Measurements from ENCODE around the gene TRIM16.
"Not testable (repeated sequence)": the region's sequence is repeated elsewhere in the genome, so short reads cannot be mapped to it uniquely, and the experiment has no call there.

The TRIM16 gene

GRCh38 chr17:15648386-15648785 lies 35.7 kb downstream of the TRIM16 start:
- H3K4me3 ChIP-seq (replicated peaks; ENCODE audit: low read depth, low read length): no peak overlapping the region
- TF ChIP-seq CTCF (IDR thresholded peaks at IDR 0.05; ENCODE audit: low read length, missing control alignments): no peak
- DNase-seq (ENCODE audit: low read depth): no peak

- peak; percentile 63 for DNase-seq (ENCODE audit: low read depth)
- not testable (repeated sequence) for H3K4me3 ChIP-seq (replicated peaks; ENCODE audit: low read depth, low read length)
These were observed 38.2 kb downstream of the TRIM16 start for GRCh38 chr17:15645942-15646312.

GRCh38 chr17:15645099-15645941 lies 38.8 kb downstream of the TRIM16 start:
- peak; percentile 38 for DNase-seq (ENCODE audit: low read depth)
- not testable (repeated sequence) for H3K4me3 ChIP-seq (replicated peaks; ENCODE audit: low read depth, low read length)

GRCh38 chr17:15642505-15643251 lies 41.4 kb downstream of the TRIM16 start:
- not testable (repeated sequence) for H3K4me3 ChIP-seq (replicated peaks; ENCODE audit: low read depth, low read length); DNase-seq (ENCODE audit: low read depth)

- not testable (repeated sequence) for DNase-seq (ENCODE audit: low read depth); H3K4me3 ChIP-seq (replicated peaks; ENCODE audit: low read depth, low read length)
These were observed 42.1 kb downstream of the TRIM16 start for GRCh38 chr17:15642014-15642413.

- DNase-seq (ENCODE audit: low read depth): not testable (repeated sequence)
These were observed 53.1 kb downstream of the TRIM16 start for GRCh38 chr17:15630930-15631453.

GRCh38 chr17:15629991-15630390 lies 54.1 kb downstream of the TRIM16 start:
- not testable (repeated sequence) for H3K4me3 ChIP-seq (replicated peaks; ENCODE audit: low read depth, low read length); DNase-seq (ENCODE audit: low read depth)

More at GRCh38 chr17:15630930-15631453, 53.1 kb downstream of the TRIM16 start:
- H3K4me3 ChIP-seq (replicated peaks; ENCODE audit: low read depth, low read length): not testable (repeated sequence)

- DNase-seq (ENCODE audit: low read depth); H3K4me3 ChIP-seq (replicated peaks; ENCODE audit: low read depth, low read length): not testable (repeated sequence)
These were observed 60.4 kb downstream of the TRIM16 start for GRCh38 chr17:15623661-15624209.

- not testable (repeated sequence) for H3K4me3 ChIP-seq (replicated peaks; ENCODE audit: low read depth, low read length); DNase-seq (ENCODE audit: low read depth)
These were observed 60.9 kb downstream of the TRIM16 start for GRCh38 chr17:15623255-15623654.

- not testable (repeated sequence) for H3K4me3 ChIP-seq (replicated peaks; ENCODE audit: low read depth, low read length)
These were observed 62.0 kb downstream of the TRIM16 start for GRCh38 chr17:15622124-15622523.

GRCh38 chr17:15619331-15620058 lies 64.6 kb downstream of the TRIM16 start, which contains the start of gene FBXW10B:
Gene FBXW10B (minus strand): TSS chr17:15619704. CDS start chr17:15619512, 192 bp downstream.
- DNase-seq (ENCODE audit: low read depth): not testable (repeated sequence)
- peak within 1 kb of the TSS; percentile 17 for H3K4me3 ChIP-seq (replicated peaks; ENCODE audit: low read depth, low read length)

More at GRCh38 chr17:15622124-15622523, 62.0 kb downstream of the TRIM16 start:
- DNase-seq (ENCODE audit: low read depth): not testable (repeated sequence)

GRCh38 chr17:15616828-15617227 lies 67.3 kb downstream of the TRIM16 start:
- H3K4me3 ChIP-seq (replicated peaks; ENCODE audit: low read depth, low read length); DNase-seq (ENCODE audit: low read depth): not testable (repeated sequence)

- not testable (repeated sequence) for DNase-seq (ENCODE audit: low read depth); H3K4me3 ChIP-seq (replicated peaks; ENCODE audit: low read depth, low read length)
These were observed 68.3 kb downstream of the TRIM16 start for GRCh38 chr17:15615850-15616249.

GRCh38 chr17:15613111-15613510 lies 71.0 kb downstream of the TRIM16 start:
- H3K4me3 ChIP-seq (replicated peaks; ENCODE audit: low read depth, low read length); DNase-seq (ENCODE audit: low read depth): not testable (repeated sequence)

- H3K4me3 ChIP-seq (replicated peaks; ENCODE audit: low read depth, low read length); DNase-seq (ENCODE audit: low read depth): not testable (repeated sequence)
These were observed 91.2 kb downstream of the TRIM16 start for GRCh38 chr17:15592960-15593359.

GRCh38 chr17:15591986-15592385 lies 92.1 kb downstream of the TRIM16 start:
- H3K4me3 ChIP-seq (replicated peaks; ENCODE audit: low read depth, low read length); DNase-seq (ENCODE audit: low read depth): not testable (repeated sequence)

GRCh38 chr17:15590844-15591243 lies 93.3 kb downstream of the TRIM16 start:
- H3K4me3 ChIP-seq (replicated peaks; ENCODE audit: low read depth, low read length); DNase-seq (ENCODE audit: low read depth): not testable (repeated sequence)
